ENCODE results near the gene ALKBH8.

DNA sequence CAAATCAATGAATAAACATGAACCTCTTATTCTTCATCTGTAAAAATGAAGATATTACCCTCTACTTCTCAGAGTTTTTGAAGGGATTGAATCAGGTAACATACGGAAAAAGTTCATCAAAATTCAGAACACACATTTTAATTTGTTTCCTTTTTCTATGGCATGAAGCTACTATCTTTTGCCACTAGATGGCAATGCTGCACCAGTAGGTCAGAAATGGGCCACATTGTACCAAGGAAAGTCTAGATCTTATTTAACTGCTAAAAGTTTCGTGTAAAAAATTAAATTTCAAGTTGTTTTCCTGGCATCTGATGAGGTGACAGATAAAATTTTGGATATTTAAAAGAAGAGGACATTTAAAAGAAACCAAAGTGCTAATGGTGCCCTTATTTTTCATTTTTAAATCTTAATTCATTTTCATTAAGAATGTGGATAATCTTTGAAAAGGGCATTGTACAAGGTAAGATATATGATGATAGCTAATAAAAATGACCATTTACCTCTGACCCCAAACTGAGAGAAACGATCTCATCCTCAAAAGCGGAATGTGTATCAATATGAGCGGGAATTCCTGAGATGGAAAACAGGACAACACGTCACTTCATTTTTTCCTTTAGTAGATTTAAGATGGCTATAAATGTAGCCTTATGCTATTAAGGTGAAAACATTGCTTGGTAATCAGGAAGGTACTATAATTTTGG is 16.1 kb downstream of the ALKBH8 start:
- TF ChIP-seq, protein P1, sequence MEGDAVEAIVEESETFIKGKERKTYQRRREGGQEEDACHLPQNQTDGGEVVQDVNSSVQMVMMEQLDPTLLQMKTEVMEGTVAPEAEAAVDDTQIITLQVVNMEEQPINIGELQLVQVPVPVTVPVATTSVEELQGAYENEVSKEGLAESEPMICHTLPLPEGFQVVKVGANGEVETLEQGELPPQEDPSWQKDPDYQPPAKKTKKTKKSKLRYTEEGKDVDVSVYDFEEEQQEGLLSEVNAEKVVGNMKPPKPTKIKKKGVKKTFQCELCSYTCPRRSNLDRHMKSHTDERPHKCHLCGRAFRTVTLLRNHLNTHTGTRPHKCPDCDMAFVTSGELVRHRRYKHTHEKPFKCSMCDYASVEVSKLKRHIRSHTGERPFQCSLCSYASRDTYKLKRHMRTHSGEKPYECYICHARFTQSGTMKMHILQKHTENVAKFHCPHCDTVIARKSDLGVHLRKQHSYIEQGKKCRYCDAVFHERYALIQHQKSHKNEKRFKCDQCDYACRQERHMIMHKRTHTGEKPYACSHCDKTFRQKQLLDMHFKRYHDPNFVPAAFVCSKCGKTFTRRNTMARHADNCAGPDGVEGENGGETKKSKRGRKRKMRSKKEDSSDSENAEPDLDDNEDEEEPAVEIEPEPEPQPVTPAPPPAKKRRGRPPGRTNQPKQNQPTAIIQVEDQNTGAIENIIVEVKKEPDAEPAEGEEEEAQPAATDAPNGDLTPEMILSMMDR (IDR thresholded peaks at IDR 0.05; ENCODE audit: low read depth, low read length) = peak; percentile 66
- TF ChIP-seq EZH2phosphoT487 (IDR thresholded peaks at IDR 0.05; ENCODE audit: low read depth) = no peak

Data from OCI-LY3 (cell line).